Bronchial epithelial cell (primary cell): ENCODE data around the gene USP22. TPM values are rescaled to one million over a fixed set of nuclear protein-coding genes. Genes with fewer than 3 reads are reported as not detected.

ENCODE experiments used
- DNase-seq: peaks from one replicate; pipeline ENCODE4 v3.0.0-alpha.2; 2010; ENCODE audit warnings: low read depth
- FAIRE-seq: peaks from 2 replicates; lab custom pipeline; 2011; peaks lifted over from hg19 to GRCh38; lab: Jason Lieb, UNC
- H3K27me3 ChIP-seq: 2 replicates; pipeline ENCODE4 v1.5.1; 2011; ENCODE audit warnings: low read length; ENCODE audit not compliant: control insufficient read depth, insufficient read depth
- H3K36me3 ChIP-seq: 2 replicates; pipeline ENCODE4 v1.5.1; 2011; ENCODE audit warnings: low read length; ENCODE audit not compliant: control insufficient read depth, insufficient read depth
- H3K4me3 ChIP-seq: 2 replicates; pipeline ENCODE4 v1.5.1; 2011; ENCODE audit warnings: mild to moderate bottlenecking, low read depth, low read length, control low read depth
- CTCF ChIP-seq: IDR thresholded peaks from 2 replicates; pipeline ENCODE4 v1.5.1; 2011; ENCODE audit warnings: mild to moderate bottlenecking, moderate library complexity, low read length, control low read depth, inconsistent platforms; ENCODE audit not compliant: insufficient read depth, severe bottlenecking
- total RNA-seq: library from RNA; depleted of rRNA; stranded (reverse); fragments of >200 nt; gene quantifications from 2 replicates; pipeline ENCODE4 v1.2.1, GENCODE V29; 2014

Gene USP22
- total RNA-seq, 1 donor from 2014 or later: 165 TPM

- no peak for FAIRE-seq
- Histone ChIP-seq H3K36me3 (no peaks in the 10 kb centered on the region), H3K4me3 (no peak overlapping the region), H3K27me3 (no peaks in the 10 kb centered on the region)
- no peak for DNase-seq
- no peak for TF ChIP-seq CTCF
Observed at GRCh38 chr17:21082001-21082436, 39.2 kb upstream of the USP22 start.

GRCh38 chr17:21079196-21079595, 36.4 kb upstream of the USP22 start:
- DNase-seq (no peak), FAIRE-seq (no peak)
- H3K27me3 ChIP-seq: no peaks in the 10 kb centered on the region
- H3K36me3 ChIP-seq: no peaks in the 10 kb centered on the region
- no peak for TF ChIP-seq CTCF
- no peak overlapping the region for H3K4me3 ChIP-seq

- no peaks in the 10 kb centered on the region for H3K27me3 ChIP-seq
- FAIRE-seq (no peak), DNase-seq (no peak)
- no peak for TF ChIP-seq CTCF
- no peaks in the 10 kb centered on the region for H3K36me3 ChIP-seq
- no peak overlapping the region for H3K4me3 ChIP-seq
Observed at GRCh38 chr17:21078016-21078780, 35.4 kb upstream of the USP22 start.

- DNase-seq: no peak
- FAIRE-seq: no peak
- Histone ChIP-seq H3K27me3 (no peaks in the 10 kb centered on the region), H3K36me3 (no peaks in the 10 kb centered on the region), H3K4me3 (no peak overlapping the region)
- no peak for TF ChIP-seq CTCF
Observed at GRCh38 chr17:21077281-21077680, 34.5 kb upstream of the USP22 start.

- DNase-seq: no peak
- H3K27me3 ChIP-seq: no peaks in the 10 kb centered on the region
- no peak for TF ChIP-seq CTCF
- FAIRE-seq: no peak
- H3K36me3 ChIP-seq: no peaks in the 10 kb centered on the region
- H3K4me3 ChIP-seq: no peak overlapping the region
Observed at GRCh38 chr17:21076242-21076641, 33.4 kb upstream of the USP22 start.

- no peaks in the 10 kb centered on the region for H3K27me3 ChIP-seq
- H3K36me3 ChIP-seq: no peaks in the 10 kb centered on the region
- DNase-seq (no peak), FAIRE-seq (no peak)
- TF ChIP-seq CTCF: no peak
- H3K4me3 ChIP-seq: no peak overlapping the region
Observed at GRCh38 chr17:21075739-21076085, 32.9 kb upstream of the USP22 start.
